WERI-Rb-1 (cell line): ENCODE data around the gene ACADL.
"Not testable (repeated sequence)": the region's sequence is repeated elsewhere in the genome, so short reads cannot be mapped to it uniquely, and the experiment has no call there.

Experiments
- DNase-seq: peaks from one replicate; pipeline ENCODE4 v3.0.0-alpha.2; 2020
- H3K27ac ChIP-seq: fragments of 250-450 bp; sonication (Bioruptor Pico); 2 replicates; pipeline ENCODE4 v1.5.1; 2020; ENCODE audit warnings: mild to moderate bottlenecking, moderate library complexity
- H3K27me3 ChIP-seq: fragments of 250-450 bp; sonication (Bioruptor Pico); 2 replicates; pipeline ENCODE4 v1.5.1; 2021; ENCODE audit warnings: mild to moderate bottlenecking, low read depth, moderate library complexity; ENCODE audit not compliant: insufficient read depth, severe bottlenecking
- H3K36me3 ChIP-seq: fragments of 250-450 bp; sonication (Bioruptor Pico); 2 replicates; pipeline ENCODE4 v1.5.1; 2020; ENCODE audit warnings: mild to moderate bottlenecking, moderate library complexity
- H3K4me3 ChIP-seq: 2 replicates; pipeline ENCODE4 v1.5.1; 2011; ENCODE audit warnings: low read depth, mild to moderate bottlenecking, control low read depth, low read length
- H3K9me3 ChIP-seq: fragments of 250-450 bp; sonication (Bioruptor Pico); 2 replicates; pipeline ENCODE4 v1.5.1; 2021; ENCODE audit warnings: mild to moderate bottlenecking, moderate library complexity; ENCODE audit not compliant: severe bottlenecking
- TF ChIP-seq, protein P1 (sequence below): IDR thresholded peaks from 2 replicates; pipeline ENCODE4 v1.5.1; 2011; ENCODE audit warnings: low read depth, mild to moderate bottlenecking, control low read depth, inconsistent platforms, low read length

Gene ACADL

DNA sequence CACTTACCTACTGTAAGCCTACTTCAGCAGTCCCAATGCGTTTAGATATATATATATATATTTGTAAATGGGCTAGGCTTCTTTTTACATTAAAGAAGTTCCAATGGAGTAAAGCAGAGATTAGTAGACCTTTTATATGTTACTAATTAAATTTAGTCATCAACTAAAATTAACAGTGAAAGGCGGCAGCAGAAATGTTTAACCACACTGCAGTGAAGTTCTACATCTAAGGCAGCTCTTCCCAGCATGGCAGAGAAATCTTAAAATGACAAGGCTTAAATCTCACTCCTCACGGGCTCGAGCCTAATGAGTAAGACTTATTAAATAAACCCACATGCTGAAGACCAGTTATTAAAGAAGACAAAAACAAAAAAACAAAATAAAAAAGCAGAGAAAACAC is 34.9 kb downstream of the ACADL start:
- Histone ChIP-seq H3K36me3 (no peaks in the 10 kb centered on the region), H3K27me3 (no peaks in the 10 kb centered on the region), H3K27ac (no peak overlapping the region), H3K4me3 (no peak overlapping the region), H3K9me3 (peaks cover 7% of the 10 kb centered on the region)
- TF ChIP-seq, protein P1, sequence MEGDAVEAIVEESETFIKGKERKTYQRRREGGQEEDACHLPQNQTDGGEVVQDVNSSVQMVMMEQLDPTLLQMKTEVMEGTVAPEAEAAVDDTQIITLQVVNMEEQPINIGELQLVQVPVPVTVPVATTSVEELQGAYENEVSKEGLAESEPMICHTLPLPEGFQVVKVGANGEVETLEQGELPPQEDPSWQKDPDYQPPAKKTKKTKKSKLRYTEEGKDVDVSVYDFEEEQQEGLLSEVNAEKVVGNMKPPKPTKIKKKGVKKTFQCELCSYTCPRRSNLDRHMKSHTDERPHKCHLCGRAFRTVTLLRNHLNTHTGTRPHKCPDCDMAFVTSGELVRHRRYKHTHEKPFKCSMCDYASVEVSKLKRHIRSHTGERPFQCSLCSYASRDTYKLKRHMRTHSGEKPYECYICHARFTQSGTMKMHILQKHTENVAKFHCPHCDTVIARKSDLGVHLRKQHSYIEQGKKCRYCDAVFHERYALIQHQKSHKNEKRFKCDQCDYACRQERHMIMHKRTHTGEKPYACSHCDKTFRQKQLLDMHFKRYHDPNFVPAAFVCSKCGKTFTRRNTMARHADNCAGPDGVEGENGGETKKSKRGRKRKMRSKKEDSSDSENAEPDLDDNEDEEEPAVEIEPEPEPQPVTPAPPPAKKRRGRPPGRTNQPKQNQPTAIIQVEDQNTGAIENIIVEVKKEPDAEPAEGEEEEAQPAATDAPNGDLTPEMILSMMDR: no peak
- no peak for DNase-seq

DNA sequence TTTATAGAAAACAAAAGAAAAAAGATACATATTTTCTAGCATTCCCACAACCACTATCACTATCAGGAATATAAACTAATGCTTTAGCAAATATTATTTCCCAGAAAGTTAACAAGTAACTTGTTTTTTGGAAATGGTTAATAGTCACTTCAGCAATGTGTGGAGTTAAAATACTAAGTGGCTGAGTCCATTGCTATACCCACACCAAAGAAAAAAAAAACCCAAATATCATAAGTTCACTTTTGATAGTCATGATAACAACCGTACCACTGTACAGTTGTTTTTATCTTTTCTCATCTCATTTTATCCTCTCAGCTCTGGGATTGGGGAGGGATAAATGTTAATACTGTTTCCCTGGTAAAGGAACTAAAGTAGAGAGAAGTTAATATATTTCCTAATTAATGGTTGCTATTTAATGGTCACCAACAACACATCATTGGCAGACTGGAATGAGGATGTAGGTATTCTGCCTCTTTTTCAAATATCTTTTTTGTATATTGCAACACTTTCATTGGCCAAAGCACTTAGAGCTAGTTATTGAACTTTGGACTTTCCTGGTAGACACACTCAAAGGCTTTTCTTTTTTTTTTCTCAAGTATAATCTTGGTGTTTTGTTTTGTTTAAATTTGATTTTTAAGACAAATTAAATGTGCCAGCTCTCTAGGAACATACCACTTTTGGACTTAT is 35.7 kb downstream of the ACADL start:
- no peak overlapping the region for H3K27ac ChIP-seq
- no peaks in the 10 kb centered on the region for H3K27me3 ChIP-seq
- TF ChIP-seq, protein P1: no peak
- H3K9me3 ChIP-seq: peaks cover 7% of the 10 kb centered on the region
- no peak overlapping the region for H3K4me3 ChIP-seq
- DNase-seq: no peak
- H3K36me3 ChIP-seq: no peaks in the 10 kb centered on the region

DNA sequence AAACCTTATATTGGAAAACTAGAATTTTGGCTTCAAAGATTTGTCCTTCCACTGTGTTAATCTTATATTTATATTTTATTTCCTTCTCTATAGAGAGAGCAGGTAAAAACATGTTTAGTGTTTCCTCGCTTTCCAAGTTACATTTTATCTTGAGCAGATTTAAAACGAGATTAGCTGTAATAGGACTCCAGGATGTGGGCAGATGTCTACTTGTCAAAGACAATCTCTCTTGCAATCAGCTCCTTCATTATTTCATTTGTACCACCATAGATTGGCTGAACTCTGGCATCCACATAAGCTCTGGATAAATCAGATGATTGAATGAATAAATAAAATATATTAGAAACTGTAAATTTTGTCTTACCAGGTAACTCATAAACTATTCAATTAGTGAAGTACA is 36.5 kb downstream of the ACADL start:
- peaks cover 7% of the 10 kb centered on the region for H3K9me3 ChIP-seq
- DNase-seq: no peak
- H3K4me3 ChIP-seq: no peak overlapping the region
- H3K27me3 ChIP-seq: no peaks in the 10 kb centered on the region
- TF ChIP-seq, protein P1: no peak
- no peaks in the 10 kb centered on the region for H3K36me3 ChIP-seq
- peak overlapping the region; percentile 21; the same call in 1 of the 2 replicates for H3K27ac ChIP-seq

DNA sequence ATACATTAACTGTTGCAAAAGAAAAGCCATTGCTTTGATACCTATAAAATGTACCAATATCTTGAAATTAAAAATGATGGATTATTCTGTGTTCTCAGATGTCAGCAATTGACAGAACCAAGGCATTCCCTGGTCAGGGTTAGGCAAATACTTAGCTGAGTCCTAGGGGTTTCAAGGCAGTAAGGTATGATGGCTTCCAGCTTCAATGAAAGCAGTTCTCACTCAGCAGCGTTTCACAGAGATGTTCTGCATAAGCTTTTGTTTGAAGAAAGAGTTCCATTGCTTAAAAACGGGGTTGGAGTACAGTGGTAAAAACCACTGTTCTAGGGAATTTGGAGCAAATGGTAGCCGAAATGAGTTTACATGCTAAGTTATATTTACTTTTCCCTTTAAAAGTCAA is 37.1 kb downstream of the ACADL start:
- H3K27ac ChIP-seq: peak overlapping the region; percentile 21; the same call in 1 of the 2 replicates
- no peaks in the 10 kb centered on the region for H3K36me3 ChIP-seq
- H3K4me3 ChIP-seq: no peak overlapping the region
- TF ChIP-seq, protein P1: no peak
- no peaks in the 10 kb centered on the region for H3K27me3 ChIP-seq
- no peak for DNase-seq
- H3K9me3 ChIP-seq: peaks cover 7% of the 10 kb centered on the region

DNA sequence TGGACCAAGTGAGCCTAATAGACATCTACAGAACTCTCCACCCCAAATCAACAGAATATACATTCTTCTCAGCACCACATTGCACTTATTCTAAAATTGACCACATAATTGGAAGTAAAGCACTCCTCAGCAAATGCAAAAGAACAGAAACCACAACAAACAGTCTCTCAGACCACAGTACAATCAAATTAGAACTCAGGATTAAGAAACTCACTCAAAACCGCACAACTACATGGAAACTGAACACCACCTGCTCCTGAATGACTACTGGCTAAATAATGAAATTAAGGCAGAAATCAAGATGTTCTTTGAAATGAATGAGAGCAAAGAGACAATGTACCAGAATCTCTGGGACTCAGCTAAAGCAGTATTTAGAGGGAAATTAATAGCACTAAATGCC is 41.3 kb downstream of the ACADL start:
- not testable (repeated sequence) for H3K27me3 ChIP-seq, DNase-seq, H3K36me3 ChIP-seq, H3K9me3 ChIP-seq, H3K4me3 ChIP-seq, H3K27ac ChIP-seq

DNA sequence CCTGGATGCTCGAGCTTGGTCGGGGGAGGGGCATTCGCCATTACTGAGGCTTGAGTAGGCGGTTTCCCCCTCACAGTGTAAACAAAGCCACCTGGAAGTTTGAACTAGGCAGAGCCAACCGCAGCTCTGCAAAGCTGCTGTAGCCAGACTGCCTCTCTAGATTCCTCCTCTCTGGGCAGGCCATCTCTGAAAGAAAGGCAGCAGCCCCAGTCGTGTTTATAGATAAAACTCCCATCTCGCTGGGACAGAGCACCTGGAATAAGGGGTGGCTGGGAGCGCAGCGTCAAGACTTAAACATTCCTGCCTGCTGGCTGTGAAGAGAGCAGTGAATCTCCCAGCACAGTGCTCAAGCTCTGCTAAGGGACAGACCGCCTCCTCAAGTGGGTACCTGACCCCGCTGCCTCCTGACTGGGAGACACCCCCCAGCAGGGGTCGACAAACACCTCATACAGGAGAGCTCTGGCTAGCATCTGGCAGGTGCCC is 43.6 kb downstream of the ACADL start:
- H3K27me3 ChIP-seq, H3K36me3 ChIP-seq, H3K27ac ChIP-seq, H3K9me3 ChIP-seq, H3K4me3 ChIP-seq, DNase-seq: not testable (repeated sequence)

DNA sequence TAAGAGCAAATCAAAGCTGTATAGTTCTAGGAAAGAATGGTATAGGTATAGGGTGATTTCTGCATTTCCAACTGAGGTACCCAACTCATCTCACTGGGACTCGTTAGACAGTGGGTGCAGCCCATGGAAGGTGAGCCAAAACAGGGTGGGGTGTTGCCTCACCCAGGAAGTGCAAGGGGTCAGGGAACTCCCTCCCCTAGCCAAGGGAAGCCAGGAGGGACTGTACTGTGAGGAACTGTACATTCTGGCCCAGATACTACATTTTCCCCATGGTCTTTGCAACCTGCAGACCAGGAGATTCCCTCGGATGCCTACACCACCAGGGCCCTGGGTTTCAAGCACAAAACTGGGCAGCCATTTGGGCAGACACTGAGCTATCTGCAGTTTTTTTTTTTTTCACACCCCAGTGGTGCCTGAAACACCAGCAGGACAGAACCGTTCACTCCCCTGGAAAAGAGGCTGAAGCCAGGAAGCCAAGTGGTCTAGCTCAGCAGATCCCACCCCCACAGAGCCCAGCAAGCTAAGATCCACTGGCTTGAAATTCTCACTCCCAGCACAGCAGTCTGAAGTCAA is 44.1 kb downstream of the ACADL start:
- not testable (repeated sequence) for H3K27ac ChIP-seq, H3K36me3 ChIP-seq

More for the DNA sequence above, 44.1 kb downstream of the ACADL start:
- not testable (repeated sequence) for H3K9me3 ChIP-seq, H3K27me3 ChIP-seq, H3K4me3 ChIP-seq, DNase-seq
